ENCODE data around the gene CX3CR1. TPM values are rescaled to one million over a fixed set of nuclear protein-coding genes. Genes with fewer than 3 reads are reported as not detected.

Gene CX3CR1
- total RNA-seq, 1 experiment from 2014 or later: not detected

- CTCF ChIA-PET: no interaction called here
- H3K9me3 Mint-ChIP-seq (ENCODE audit: low read depth, unreplicated experiment): no peaks in the 10 kb centered on the region
- intact Hi-C loops (cut with micrococcal nuclease; ENCODE audit: unreplicated experiment): no loop called here
Observed at GRCh38 chr3:39216176-39216790, 63.6 kb downstream of the CX3CR1 start.

GRCh38 chr3:39213613-39214012, 66.2 kb downstream of the CX3CR1 start:
- no peak for TF ChIP-seq CTCF (IDR thresholded peaks at IDR 0.05; ENCODE audit: unreplicated experiment)
- no TSS peak for BruUV-seq (replicated peaks)
- Mint-ChIP-seq H3K9me3 (ENCODE audit: low read depth, unreplicated experiment) (no peaks in the 10 kb centered on the region), H3K27ac (ENCODE audit: unreplicated experiment) (no peak overlapping the region), H3K36me3 (ENCODE audit: insufficient read depth, unreplicated experiment) (no peaks in the 10 kb centered on the region), H3K4me1 (ENCODE audit: low read depth, unreplicated experiment) (no peaks in the 10 kb centered on the region), H3K27me3 (ENCODE audit: unreplicated experiment) (peaks cover 57% of the 10 kb centered on the region), H3K4me3 (ENCODE audit: low read depth, unreplicated experiment) (no peak overlapping the region)
- CTCF ChIA-PET: no interaction called here
- intact Hi-C loops (cut with micrococcal nuclease; ENCODE audit: unreplicated experiment): no loop called here
- DNase-seq: no peak

More at GRCh38 chr3:39216176-39216790, 63.6 kb downstream of the CX3CR1 start:
- Mint-ChIP-seq H3K27me3 (ENCODE audit: unreplicated experiment) (peaks cover 81% of the 10 kb centered on the region), H3K27ac (ENCODE audit: unreplicated experiment) (no peak overlapping the region), H3K36me3 (ENCODE audit: insufficient read depth, unreplicated experiment) (no peaks in the 10 kb centered on the region), H3K4me3 (ENCODE audit: low read depth, unreplicated experiment) (no peak overlapping the region), H3K4me1 (ENCODE audit: low read depth, unreplicated experiment) (no peaks in the 10 kb centered on the region)
- TF ChIP-seq CTCF (IDR thresholded peaks at IDR 0.05; ENCODE audit: unreplicated experiment): no peak
- no peak for DNase-seq
- BruUV-seq (replicated peaks): no TSS peak

Other genes with a start within 250 kb of the CX3CR1 start
- 0.09 TPM in 1 of 2 replicates, not detected in the other for gene SCN11A, start 228.1 kb downstream of the CX3CR1 start, total RNA-seq (2022)
- gene WDR48, start 228.0 kb downstream of the CX3CR1 start, total RNA-seq (2022): 30.7 and 34.1 TPM in 2 replicates
- gene GORASP1, start 172.4 kb downstream of the CX3CR1 start, total RNA-seq (2022): 54.8 and 58.6 TPM in 2 replicates
- gene TTC21A, start 172.4 kb downstream of the CX3CR1 start, total RNA-seq (2022): 8.1 and 9.1 TPM in 2 replicates
- gene CSRNP1, start 126.4 kb downstream of the CX3CR1 start, total RNA-seq (2022): 12.6 and 13.4 TPM in 2 replicates
- not detected in 2 replicates for gene XIRP1, start 87.4 kb downstream of the CX3CR1 start, total RNA-seq (2022)
- not detected in 2 replicates for gene CCR8, start 49.7 kb upstream of the CX3CR1 start, total RNA-seq (2022)
- 23.6 and 24.9 TPM in 2 replicates for gene SLC25A38, start 103.3 kb upstream of the CX3CR1 start, total RNA-seq (2022)
- 751 and 904 TPM in 2 replicates for gene RPSA, start 126.7 kb upstream of the CX3CR1 start, total RNA-seq (2022)
- gene MOBP, start 187.6 kb upstream of the CX3CR1 start, total RNA-seq (2022): 0.57 TPM in 1 of 2 replicates, not detected in the other

All from Calu3 (cell line).